GM23338 (cell line): ENCODE results near the gene UNC79. TPM values are rescaled to one million over a fixed set of nuclear protein-coding genes. Genes with fewer than 3 reads are reported as not detected.

Experiments
- ATAC-seq: fragments of 200-7000 bp; cut with Tn5 transposase; 3 replicates; pipeline ENCODE4 v1.9.1; 2020
- DNase-seq: peaks from one replicate; pipeline ENCODE4 v3.0.0-alpha.2; 2015; ENCODE audit warnings: low spot score
- H2AFZ ChIP-seq: fragments of 200-600 bp; sonication (generic); 2 replicates; pipeline ENCODE4 v1.8.0; 2016; ENCODE audit warnings: antibody characterized with exemption, mild to moderate bottlenecking, moderate library complexity
- H3F3A ChIP-seq: fragments of 200-600 bp; sonication (generic); replicated peaks from 2 replicates; pipeline ENCODE4 v1.8.0; 2017; ENCODE audit warnings: antibody characterized with exemption, mixed run types, low read depth
- H3K27ac ChIP-seq: fragments of 200-600 bp; sonication (generic); 2 replicates; pipeline ENCODE4 v1.6.1; 2016; ENCODE audit warnings: low read depth
- H3K27me3 ChIP-seq: fragments of 200-600 bp; sonication (generic); 2 replicates; pipeline ENCODE4 v1.8.0; 2016; ENCODE audit warnings: mild to moderate bottlenecking, mixed run types, moderate library complexity; ENCODE audit not compliant: insufficient read depth
- H3K36me3 ChIP-seq: fragments of 200-600 bp; sonication (generic); 2 replicates; pipeline ENCODE4 v1.8.0; 2016; ENCODE audit warnings: mild to moderate bottlenecking; ENCODE audit not compliant: insufficient read depth
- H3K4me1 ChIP-seq: fragments of 200-600 bp; sonication (generic); 2 replicates; pipeline ENCODE4 v1.8.0; 2016; ENCODE audit warnings: mild to moderate bottlenecking, moderate library complexity; ENCODE audit not compliant: insufficient read depth
- H3K4me2 ChIP-seq: fragments of 200-600 bp; sonication (generic); 2 replicates; pipeline ENCODE4 v1.7.1; 2017; ENCODE audit warnings: mixed run types
- H3K4me3 ChIP-seq: fragments of 200-600 bp; sonication (generic); 2 replicates; pipeline ENCODE4 v1.6.1; 2016; ENCODE audit warnings: mixed run types
- H3K79me2 ChIP-seq: fragments of 200-600 bp; sonication (generic); replicated peaks from 2 replicates; pipeline ENCODE4 v1.8.0; 2017; ENCODE audit warnings: mild to moderate bottlenecking; ENCODE audit not compliant: insufficient read depth
- H3K9me2 ChIP-seq: fragments of 200-600 bp; sonication (generic); 2 replicates; pipeline ENCODE4 v1.8.0; 2017; ENCODE audit not compliant: insufficient read depth
- H4K20me1 ChIP-seq: fragments of 200-600 bp; sonication (generic); replicated peaks from 2 replicates; pipeline ENCODE4 v1.8.0; 2017; ENCODE audit warnings: mild to moderate bottlenecking; ENCODE audit not compliant: insufficient read depth
- H3K27ac Mint-ChIP-seq: 2 replicates; pipeline ENCODE4 v1.8.0; 2020; ENCODE audit warnings: inconsistent platforms, mild to moderate bottlenecking, moderate library complexity, mixed read lengths
- H3K27me3 Mint-ChIP-seq: 3 replicates; pipeline ENCODE4 v1.8.0; 2022; ENCODE audit warnings: low read depth, mild to moderate bottlenecking, moderate library complexity, mixed read lengths, inconsistent platforms; ENCODE audit not compliant: insufficient read depth, poor library complexity
- H3K36me3 Mint-ChIP-seq: 3 replicates; pipeline ENCODE4 v1.8.0; 2021; ENCODE audit warnings: low read depth, mild to moderate bottlenecking, inconsistent platforms, moderate library complexity, mixed read lengths
- H3K4me1 Mint-ChIP-seq: 3 replicates; pipeline ENCODE4 v1.8.0; 2020; ENCODE audit warnings: mild to moderate bottlenecking, inconsistent platforms, mixed read lengths
- H3K4me3 Mint-ChIP-seq: 3 replicates; pipeline ENCODE4 v1.8.0; 2021; ENCODE audit warnings: moderate library complexity, mild to moderate bottlenecking, inconsistent platforms, mixed read lengths
- H3K9me3 Mint-ChIP-seq: 3 replicates; pipeline ENCODE4 v1.8.0; 2020; ENCODE audit warnings: moderate library complexity, mild to moderate bottlenecking, inconsistent platforms, mixed read lengths
- CREB1 ChIP-seq: fragments of 250-450 bp; sonication (Bioruptor Pico); IDR thresholded peaks from 2 replicates; pipeline ENCODE4 v1.5.0; 2020; ENCODE audit warnings: low read depth, mild to moderate bottlenecking, moderate library complexity
- ETS1 ChIP-seq: IDR thresholded peaks from 2 replicates; pipeline ENCODE4 v1.6.1; 2016; ENCODE audit warnings: antibody characterized with exemption
- EZH2 ChIP-seq: fragments of 200-600 bp; sonication (generic); IDR thresholded peaks from one replicate; pipeline ENCODE4 v1.8.0; 2017; ENCODE audit warnings: antibody characterized with exemption, mild to moderate bottlenecking, low read depth; ENCODE audit not compliant: unreplicated experiment
- EZH2phosphoT487 ChIP-seq: fragments of 200-600 bp; sonication (generic); IDR thresholded peaks from one replicate; pipeline ENCODE4 v1.8.1; 2018; ENCODE audit warnings: antibody characterized with exemption; ENCODE audit not compliant: unreplicated experiment
- JUNB ChIP-seq: IDR thresholded peaks from one replicate; pipeline ENCODE4 v1.6.1; 2016; ENCODE audit warnings: antibody characterized with exemption; ENCODE audit not compliant: unreplicated experiment
- NANOG ChIP-seq: IDR thresholded peaks from 2 replicates; pipeline ENCODE4 v1.6.1; 2016; ENCODE audit warnings: antibody characterized with exemption, borderline replicate concordance
- POLR2AphosphoS5 ChIP-seq: IDR thresholded peaks from 2 replicates; pipeline ENCODE4 v1.6.1; 2016; ENCODE audit warnings: antibody characterized with exemption, low read depth
- STAT1 ChIP-seq: IDR thresholded peaks from one replicate; pipeline ENCODE4 v1.6.1; 2016; ENCODE audit warnings: antibody characterized with exemption; ENCODE audit not compliant: unreplicated experiment
- ZNF114 ChIP-seq: fragments of 250-450 bp; sonication (Bioruptor Pico); IDR thresholded peaks from 2 replicates; pipeline ENCODE4 v1.5.0; 2020; ENCODE audit warnings: mild to moderate bottlenecking, moderate library complexity
- ZNF331 ChIP-seq: fragments of 250-450 bp; sonication (Bioruptor Pico); IDR thresholded peaks from 2 replicates; pipeline ENCODE4 v1.5.0; 2020; ENCODE audit warnings: low read depth, mild to moderate bottlenecking, moderate library complexity
- ZNF462 ChIP-seq: fragments of 250-450 bp; sonication (Bioruptor Pico); IDR thresholded peaks from 2 replicates; pipeline ENCODE4 v1.5.0; 2020; ENCODE audit warnings: mild to moderate bottlenecking, moderate library complexity
- polyA plus RNA-seq: library from polyadenylated mRNA; unstranded; fragments of >200 nt; fragmentation: Nextera tagmentation; extraction: Ambion mirVana; gene quantifications from 2 replicates; pipeline ENCODE4 v1.2.1, GENCODE V29; 2016
- total RNA-seq: library from RNA; depleted of rRNA; stranded (reverse); fragments of >200 nt; shearing (Covaris generic); gene quantifications from 2 replicates; pipeline ENCODE4 v1.2.3, GENCODE V29; 2014
- TF ChIP-seq, protein P1 (sequence below): IDR thresholded peaks from one replicate; pipeline ENCODE4 v1.6.1; 2018; ENCODE audit warnings: antibody characterized with exemption; ENCODE audit not compliant: unreplicated experiment
- TF ChIP-seq, protein P2 (sequence below), 2 experiments: fragments of 200-600 bp in 1 of 2; sonication (generic) in 1 of 2; conservative IDR thresholded peaks; 2 replicates each; pipeline versions ENCODE4 v1.5.1 to v1.6.1; 2016 to 2017; ENCODE audit warnings: antibody characterized with exemption in 2 of 2, low read depth in 2 of 2, mild to moderate bottlenecking in 2 of 2, moderate library complexity in 1 of 2

UNC79 gene
- total and polyA plus RNA-seq, 2 experiments from 2014 or later = 1.8 to 3.6 TPM

- Mint-ChIP-seq H3K27me3 (peaks cover 2% of the 10 kb centered on the region), H3K9me3 (no peaks in the 10 kb centered on the region; the same call in 2 of the 3 replicates), H3K27ac (no peak overlapping the region), H3K36me3 (peaks cover 2% of the 10 kb centered on the region; the same call in 2 of the 3 replicates), H3K4me3 (no peak overlapping the region), H3K4me1 (peaks cover 3% of the 10 kb centered on the region; the same call in 2 of the 3 replicates)
- Histone ChIP-seq H3K4me2 (no peak overlapping the region), H3K36me3 (no peaks in the 10 kb centered on the region), H3K9me2 (no peaks in the 10 kb centered on the region), H3K79me2 (no peaks in the 10 kb centered on the region), H3K4me3 (no peak overlapping the region), H2AFZ (no peak overlapping the region), H3K27ac (no peak overlapping the region; the same call in 1 of the 2 replicates), H3K27me3 (no peaks in the 10 kb centered on the region), H3K4me1 (no peaks in the 10 kb centered on the region), H4K20me1 (no peaks in the 10 kb centered on the region), H3F3A (no peaks in the 10 kb centered on the region)
- ATAC-seq (no peak), DNase-seq (no peak)
- TF ChIP-seq ZNF331 (CRISPR knock-in tag) (no peak), ETS1 (no peak), POLR2AphosphoS5 (no peak), ZNF114 (CRISPR knock-in tag) (no peak), ZNF462 (CRISPR knock-in tag) (no peak), EZH2 (no peak), JUNB (no peak), EZH2phosphoT487 (no peak), STAT1 (no peak), CREB1 (no peak), NANOG (no peak)
- TF ChIP-seq, protein P1, sequence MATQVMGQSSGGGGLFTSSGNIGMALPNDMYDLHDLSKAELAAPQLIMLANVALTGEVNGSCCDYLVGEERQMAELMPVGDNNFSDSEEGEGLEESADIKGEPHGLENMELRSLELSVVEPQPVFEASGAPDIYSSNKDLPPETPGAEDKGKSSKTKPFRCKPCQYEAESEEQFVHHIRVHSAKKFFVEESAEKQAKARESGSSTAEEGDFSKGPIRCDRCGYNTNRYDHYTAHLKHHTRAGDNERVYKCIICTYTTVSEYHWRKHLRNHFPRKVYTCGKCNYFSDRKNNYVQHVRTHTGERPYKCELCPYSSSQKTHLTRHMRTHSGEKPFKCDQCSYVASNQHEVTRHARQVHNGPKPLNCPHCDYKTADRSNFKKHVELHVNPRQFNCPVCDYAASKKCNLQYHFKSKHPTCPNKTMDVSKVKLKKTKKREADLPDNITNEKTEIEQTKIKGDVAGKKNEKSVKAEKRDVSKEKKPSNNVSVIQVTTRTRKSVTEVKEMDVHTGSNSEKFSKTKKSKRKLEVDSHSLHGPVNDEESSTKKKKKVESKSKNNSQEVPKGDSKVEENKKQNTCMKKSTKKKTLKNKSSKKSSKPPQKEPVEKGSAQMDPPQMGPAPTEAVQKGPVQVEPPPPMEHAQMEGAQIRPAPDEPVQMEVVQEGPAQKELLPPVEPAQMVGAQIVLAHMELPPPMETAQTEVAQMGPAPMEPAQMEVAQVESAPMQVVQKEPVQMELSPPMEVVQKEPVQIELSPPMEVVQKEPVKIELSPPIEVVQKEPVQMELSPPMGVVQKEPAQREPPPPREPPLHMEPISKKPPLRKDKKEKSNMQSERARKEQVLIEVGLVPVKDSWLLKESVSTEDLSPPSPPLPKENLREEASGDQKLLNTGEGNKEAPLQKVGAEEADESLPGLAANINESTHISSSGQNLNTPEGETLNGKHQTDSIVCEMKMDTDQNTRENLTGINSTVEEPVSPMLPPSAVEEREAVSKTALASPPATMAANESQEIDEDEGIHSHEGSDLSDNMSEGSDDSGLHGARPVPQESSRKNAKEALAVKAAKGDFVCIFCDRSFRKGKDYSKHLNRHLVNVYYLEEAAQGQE = no peak
- TF ChIP-seq, protein P2, sequence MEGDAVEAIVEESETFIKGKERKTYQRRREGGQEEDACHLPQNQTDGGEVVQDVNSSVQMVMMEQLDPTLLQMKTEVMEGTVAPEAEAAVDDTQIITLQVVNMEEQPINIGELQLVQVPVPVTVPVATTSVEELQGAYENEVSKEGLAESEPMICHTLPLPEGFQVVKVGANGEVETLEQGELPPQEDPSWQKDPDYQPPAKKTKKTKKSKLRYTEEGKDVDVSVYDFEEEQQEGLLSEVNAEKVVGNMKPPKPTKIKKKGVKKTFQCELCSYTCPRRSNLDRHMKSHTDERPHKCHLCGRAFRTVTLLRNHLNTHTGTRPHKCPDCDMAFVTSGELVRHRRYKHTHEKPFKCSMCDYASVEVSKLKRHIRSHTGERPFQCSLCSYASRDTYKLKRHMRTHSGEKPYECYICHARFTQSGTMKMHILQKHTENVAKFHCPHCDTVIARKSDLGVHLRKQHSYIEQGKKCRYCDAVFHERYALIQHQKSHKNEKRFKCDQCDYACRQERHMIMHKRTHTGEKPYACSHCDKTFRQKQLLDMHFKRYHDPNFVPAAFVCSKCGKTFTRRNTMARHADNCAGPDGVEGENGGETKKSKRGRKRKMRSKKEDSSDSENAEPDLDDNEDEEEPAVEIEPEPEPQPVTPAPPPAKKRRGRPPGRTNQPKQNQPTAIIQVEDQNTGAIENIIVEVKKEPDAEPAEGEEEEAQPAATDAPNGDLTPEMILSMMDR (conservative IDR thresholded peaks at IDR 0.05; ENCODE audit: low read depth in 2 of 2) = no peak
Measured at GRCh38 chr14:93751946-93752655, 321.4 kb downstream of the UNC79 start.
